GM18519 (cell line): ENCODE measurements around the gene NGLY1.

ENCODE experiments used
- ATAC-seq: cut with Tn5 transposase; IDR thresholded peaks from one replicate; pipeline ENCODE4 v1.9.1; 2021; ENCODE audit warnings: mild to moderate bottlenecking, moderate library complexity; ENCODE audit not compliant: unreplicated experiment, low FRiP score

The NGLY1 gene

DNA sequence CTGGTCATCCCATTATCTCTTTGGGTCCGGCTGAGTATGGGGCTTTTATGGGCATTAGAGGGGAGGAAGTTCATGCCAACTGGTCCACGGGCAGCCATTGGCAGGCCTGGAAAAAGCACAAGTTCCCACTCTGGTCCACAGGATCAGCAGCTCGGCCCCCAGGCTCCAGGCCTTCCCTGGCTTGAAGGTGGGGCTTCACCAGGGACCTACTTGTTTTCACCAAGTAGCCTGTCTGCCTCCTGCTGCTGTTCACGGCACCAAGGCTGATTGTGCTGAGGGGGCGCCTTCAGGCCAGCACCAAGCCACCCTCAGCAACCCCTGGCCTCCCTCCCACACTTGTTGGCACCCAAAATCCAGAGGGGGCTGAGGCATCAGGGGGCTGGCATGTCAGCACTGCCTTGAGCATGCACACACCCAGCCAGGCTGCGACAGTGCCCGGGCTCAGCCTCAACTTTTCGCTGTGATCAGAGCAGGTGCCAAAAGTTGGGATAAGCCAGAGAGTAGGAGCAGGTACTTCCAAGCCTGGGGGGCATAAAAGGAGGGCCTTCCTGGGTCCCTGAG, 109.4 kb downstream of the NGLY1 start:
- no peak for ATAC-seq
